Embryonic facial prominence (tissue), 1 donor: ENCODE measurements around the gene GNG7.
"Not testable (repeated sequence)": the region's sequence is repeated elsewhere in the genome, so short reads cannot be mapped to it uniquely, and the experiment has no call there.

Experiments
- DNase-seq: peaks from one replicate; pipeline ENCODE4 v3.0.0-alpha.2; 2016; ENCODE audit errors: extremely low spot score

GNG7 gene

DNA sequence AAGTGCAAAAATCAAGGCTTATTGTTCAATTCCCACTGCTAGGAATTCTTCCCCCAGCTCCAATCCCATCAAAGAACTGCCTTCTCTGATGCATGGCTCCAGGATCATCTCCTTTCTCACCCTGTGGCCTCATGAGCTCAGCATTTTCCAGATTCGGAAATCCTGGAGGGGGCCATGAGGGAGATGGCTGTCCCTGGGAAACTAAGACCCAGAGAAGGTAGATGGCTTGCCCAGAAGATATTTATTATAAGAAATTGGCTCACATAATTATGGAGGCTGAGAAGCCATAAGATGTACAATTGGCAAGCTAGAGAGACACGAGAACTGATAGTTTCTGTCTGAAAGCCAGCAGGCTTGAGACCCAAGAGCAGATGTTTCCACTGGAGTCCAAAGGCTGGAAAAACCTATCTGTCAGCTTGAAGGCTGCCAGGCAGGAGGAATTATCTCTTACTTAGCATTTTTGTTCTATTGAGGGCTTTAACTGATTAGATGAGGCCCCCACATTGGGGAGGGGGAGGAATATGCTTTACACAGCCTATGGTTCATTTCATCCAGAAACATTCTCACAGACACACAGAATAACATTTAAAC is 168.0 kb downstream of the GNG7 start:
- no peak for DNase-seq

- no peak for DNase-seq
Observed at GRCh38 chr19:2533686-2534422, 168.6 kb downstream of the GNG7 start.

- no peak for DNase-seq
Observed at GRCh38 chr19:2533072-2533425, 169.4 kb downstream of the GNG7 start.

- DNase-seq: no peak
Observed at GRCh38 chr19:2532252-2533071, 170.0 kb downstream of the GNG7 start.

DNA sequence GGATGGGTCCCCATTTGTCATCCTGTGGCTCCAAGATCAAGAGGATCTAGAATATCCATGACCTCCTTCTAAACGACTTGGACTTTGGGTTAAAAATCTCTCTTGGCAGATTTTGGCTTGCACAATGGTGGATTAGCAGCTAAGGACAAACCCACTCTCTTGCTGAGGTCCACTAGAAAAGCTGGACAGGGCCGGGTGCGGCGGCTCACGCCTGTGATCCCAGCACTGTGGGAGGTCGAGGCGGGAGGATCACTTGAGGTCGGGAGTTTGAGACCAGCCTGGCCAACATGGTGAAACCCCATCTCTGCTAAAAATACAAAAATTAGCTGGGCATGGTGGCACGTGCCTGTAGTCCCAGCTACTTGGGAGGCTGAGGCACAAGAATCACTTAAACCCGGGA is 172.6 kb downstream of the GNG7 start:
- DNase-seq: not testable (repeated sequence)

GRCh38 chr19:2529473-2529918 is 173.0 kb downstream of the GNG7 start:
- DNase-seq: no peak

GRCh38 chr19:2528675-2529101 is 173.8 kb downstream of the GNG7 start:
- no peak for DNase-seq

GRCh38 chr19:2527686-2528085 is 174.8 kb downstream of the GNG7 start:
- DNase-seq: no peak

DNA sequence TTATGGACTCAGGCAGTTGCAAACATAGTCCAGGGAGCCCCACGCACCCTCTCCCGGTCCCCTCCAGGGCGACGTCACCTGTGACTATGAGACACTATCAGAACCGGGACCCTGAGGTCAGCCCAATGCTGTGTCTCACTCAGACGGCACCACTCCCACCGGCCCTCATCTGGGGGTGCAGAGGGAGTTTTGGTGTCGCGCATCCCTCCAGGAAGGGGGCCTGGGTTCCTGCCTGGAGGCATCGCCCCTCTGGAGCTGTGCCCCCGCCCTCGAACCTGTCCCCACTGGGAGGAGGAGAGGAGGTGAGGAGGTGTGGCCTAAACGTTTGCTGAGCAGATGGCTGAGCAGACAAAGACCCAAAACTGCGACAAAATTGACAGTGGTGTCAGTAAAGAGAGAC is 175.3 kb downstream of the GNG7 start:
- DNase-seq: no peak

DNA sequence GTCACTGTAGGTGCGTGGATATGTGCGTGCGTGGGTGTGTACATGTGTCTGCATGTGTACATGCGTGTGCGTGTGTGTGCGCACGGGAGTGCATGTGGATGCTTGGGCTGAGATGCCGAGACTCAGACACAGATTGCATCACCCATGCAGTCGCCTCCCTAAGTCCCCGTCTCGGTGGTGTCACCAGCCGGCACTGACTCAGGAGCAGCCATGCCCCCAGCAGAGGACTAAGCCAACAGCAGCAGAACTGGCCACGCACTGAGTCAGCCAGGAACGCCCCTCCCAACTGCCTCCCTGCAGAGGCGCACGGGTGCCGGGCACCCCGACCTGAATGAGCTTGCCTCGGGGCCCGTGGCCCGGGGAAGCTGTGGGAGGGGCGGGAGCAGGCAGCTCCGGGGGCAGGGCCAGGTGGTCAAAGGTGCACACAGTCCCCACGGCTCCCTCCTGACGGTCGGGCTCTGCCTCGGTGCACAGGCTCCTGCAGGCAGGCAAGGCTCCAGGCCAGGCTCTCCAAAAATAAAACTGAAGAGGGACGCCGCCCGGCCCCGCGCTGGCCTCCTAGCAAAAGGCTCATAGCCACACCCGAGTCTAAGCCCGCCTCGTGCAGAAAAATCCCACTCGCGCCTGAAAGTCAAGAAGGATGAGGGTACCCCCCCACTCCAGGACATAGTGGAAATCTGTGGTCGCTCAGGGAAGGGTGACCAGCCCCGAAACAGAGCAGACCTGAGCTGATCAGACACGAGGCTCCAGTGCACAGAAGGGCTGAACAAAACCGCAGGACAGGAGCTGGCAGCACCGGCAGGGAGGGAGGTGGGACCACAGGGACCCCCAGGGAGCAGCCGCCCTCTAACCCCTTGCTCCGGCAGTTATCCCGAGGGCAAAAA is 177.4 kb downstream of the GNG7 start:
- DNase-seq: no peak

GRCh38 chr19:2524361-2524839 is 178.1 kb downstream of the GNG7 start:
- DNase-seq: no peak

- no peak for DNase-seq
Observed at GRCh38 chr19:2523630-2524311, 178.7 kb downstream of the GNG7 start.

- no peak for DNase-seq
Observed at GRCh38 chr19:2519482-2519881, 183.0 kb downstream of the GNG7 start.

GRCh38 chr19:2518856-2519255 is 183.6 kb downstream of the GNG7 start:
- not testable (repeated sequence) for DNase-seq

DNA sequence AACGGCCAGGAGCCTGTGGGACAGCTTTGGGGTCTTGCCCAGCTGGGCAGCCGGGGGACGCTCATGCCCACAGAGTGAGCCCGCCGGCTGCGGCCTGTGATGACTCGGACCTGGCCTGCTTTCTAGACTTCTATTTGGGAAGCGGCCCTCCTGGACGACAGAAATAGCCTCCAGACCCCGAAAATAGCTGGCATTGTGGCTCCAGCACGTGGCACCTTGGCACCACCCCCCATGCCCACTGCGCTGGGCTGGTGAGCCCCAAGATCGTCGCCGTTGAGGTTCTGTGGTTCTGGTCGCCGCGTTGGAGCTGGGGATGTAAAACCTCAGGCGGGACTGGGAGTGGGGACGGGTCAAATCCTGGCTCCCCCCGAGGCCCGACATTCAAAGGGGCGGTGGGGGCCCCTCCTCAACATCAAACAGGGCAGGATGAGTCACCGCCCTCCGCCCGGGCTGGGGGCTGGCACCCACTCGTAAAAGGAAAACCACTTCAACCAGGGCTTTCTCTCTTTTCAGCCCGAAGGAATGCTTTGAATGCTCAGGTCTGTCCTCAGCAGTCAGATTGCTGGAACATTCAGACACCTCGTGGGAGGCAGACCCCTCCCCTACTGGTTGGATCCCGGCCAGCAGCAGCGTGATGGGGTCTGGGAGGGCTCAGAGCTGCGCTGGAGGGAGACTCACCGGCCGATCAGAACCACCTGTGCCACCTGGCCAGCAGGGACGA is 184.5 kb downstream of the GNG7 start:
- no peak for DNase-seq

DNA sequence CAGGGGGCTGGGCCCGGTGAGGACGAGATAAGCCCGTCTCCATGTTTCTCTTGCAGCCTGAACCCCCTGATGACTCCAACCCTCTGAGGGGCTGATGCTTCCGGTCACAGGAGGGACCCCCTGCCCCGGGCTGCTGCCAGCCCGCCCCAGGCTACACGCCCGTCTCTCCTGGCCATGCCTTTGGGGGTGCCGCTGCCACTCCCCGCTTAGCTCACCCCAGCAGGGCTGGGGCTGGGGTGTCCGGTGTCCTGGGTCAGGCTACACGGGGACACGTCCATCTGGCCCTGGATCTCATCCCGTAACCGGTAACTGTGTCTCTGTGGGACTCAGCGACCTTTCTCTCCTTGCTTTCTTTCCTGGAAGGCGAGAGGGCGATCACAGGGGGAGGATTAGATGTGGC is 185.8 kb downstream of the GNG7 start:
- no peak for DNase-seq

DNA sequence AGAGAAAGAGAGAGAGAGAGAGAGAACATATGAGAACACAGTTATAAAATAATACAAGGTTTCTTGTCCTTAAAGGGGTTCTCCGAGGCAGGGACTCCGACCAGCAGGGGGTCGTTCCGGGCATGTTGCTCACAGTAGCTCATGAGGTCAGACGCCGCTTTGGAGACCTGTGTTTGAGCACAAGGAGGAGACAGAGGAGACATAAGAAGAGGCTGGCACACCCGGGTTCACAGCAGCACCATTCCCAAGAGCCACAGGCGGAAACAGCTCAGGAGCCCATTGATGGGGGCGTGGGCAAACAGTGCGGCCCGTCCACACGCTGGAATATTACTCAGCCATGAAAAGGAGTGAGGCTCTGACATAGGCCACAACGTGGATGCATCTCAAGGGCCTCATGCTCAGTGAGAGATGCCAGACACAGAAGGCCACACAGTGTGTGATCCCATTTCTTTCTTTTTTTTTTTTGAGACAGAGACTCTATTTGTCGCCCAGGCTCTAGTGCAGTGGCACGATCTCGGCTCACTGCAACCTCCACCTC is 187.4 kb downstream of the GNG7 start:
- DNase-seq: no peak

DNA sequence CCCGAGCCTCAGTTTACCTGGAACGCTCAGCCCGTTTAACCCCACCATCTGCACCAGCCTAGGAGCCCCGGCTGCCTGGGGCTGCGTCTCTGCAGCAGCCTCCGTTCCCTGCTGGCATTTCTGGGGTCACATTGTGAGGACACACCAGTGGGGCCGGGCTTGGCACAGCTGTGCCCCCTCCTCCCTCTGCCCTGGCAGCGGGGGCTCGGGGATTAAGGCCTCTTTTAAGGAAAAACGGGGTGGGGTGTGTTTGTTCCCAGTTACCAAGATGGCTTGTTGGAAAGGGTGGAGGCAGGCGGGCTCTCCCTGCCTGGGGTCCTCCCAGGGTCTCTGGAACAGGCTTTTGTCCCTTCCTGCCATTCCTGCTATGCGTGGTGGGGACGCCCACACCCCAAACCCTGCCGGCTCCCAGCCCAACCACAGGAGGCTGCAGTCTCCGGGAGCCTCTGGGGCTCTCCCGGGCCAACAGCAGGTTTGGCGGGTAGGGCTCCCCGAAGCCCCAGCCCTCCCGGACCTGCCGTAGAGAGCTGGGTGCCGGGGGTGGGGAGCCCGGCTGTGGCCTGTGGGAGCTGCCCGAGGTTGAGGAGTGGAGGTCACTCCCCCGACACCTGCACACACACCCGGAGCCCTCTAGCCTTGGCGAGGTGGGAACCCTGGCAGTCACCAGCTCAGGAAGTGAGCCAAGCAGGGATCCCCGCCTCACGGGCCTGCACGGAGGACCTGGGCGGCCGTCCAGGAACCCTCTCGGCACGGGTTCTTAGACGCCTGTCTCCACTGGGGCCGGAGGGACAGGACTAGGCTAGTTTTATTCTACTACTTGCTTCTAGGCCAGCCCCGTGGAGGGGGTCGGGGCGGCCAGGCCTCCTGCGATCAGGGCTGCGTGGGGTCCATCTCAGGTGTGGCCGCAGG is 189.7 kb downstream of the GNG7 start:
- DNase-seq: no peak

DNA sequence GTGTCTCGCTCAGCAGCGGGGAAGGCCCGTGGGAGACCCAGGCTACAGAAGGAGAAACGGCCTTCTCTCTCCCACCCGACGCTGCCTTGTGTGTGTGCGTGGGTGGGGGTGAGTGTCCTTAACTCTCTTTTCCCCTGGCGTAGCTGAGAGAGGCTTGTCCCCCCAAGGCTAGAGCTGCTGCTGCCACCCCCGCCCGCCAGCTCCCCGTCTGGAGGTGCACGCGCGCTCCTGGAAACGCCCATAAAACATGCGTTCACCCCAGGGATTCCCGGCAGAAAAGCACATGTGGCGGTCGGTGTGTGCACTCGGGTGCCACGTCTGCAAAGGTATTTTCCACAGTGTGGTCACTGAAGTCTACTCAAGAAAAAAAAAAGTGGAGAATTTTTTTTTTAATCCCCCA is 190.5 kb downstream of the GNG7 start:
- no peak for DNase-seq
